ENCODE measurements around the gene CTXN1.

DNA sequence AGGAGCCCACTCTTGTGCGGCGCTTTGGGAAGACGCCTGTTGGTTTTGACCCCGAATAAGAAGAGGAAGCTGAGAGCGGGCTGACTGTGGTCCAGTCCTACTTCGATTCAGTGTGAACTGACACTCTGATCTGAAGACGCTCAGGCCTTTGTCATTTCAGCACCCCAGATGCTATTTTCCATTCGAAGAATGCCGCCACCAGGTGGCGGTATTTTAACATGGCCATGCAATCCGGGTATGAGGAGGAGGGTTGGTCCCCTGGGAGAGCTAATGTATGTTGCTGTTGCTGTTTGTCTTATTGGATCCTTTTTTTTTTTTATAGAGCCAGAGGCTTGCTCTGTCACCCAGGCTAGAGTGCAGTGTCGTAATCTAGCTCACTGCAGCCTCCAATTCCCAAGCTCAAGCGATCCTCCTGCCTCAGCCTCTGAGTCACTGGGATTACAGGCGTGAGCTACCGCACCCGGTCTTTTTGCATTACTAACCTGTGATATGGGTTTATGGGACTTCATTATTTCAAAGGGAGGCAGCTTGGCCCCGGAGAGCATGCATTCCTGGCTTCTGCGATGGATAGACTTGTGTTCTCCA, 18.3 kb upstream of the CTXN1 start:
- TF ChIP-seq, protein P1, sequence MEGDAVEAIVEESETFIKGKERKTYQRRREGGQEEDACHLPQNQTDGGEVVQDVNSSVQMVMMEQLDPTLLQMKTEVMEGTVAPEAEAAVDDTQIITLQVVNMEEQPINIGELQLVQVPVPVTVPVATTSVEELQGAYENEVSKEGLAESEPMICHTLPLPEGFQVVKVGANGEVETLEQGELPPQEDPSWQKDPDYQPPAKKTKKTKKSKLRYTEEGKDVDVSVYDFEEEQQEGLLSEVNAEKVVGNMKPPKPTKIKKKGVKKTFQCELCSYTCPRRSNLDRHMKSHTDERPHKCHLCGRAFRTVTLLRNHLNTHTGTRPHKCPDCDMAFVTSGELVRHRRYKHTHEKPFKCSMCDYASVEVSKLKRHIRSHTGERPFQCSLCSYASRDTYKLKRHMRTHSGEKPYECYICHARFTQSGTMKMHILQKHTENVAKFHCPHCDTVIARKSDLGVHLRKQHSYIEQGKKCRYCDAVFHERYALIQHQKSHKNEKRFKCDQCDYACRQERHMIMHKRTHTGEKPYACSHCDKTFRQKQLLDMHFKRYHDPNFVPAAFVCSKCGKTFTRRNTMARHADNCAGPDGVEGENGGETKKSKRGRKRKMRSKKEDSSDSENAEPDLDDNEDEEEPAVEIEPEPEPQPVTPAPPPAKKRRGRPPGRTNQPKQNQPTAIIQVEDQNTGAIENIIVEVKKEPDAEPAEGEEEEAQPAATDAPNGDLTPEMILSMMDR (conservative IDR thresholded peaks at IDR 0.05; ENCODE audit: low read depth, low read length), result peak; percentile 91
- TF ChIP-seq EZH2 (IDR thresholded peaks at IDR 0.05; ENCODE audit: borderline replicate concordance, low read depth, low read length, poor library complexity, severe bottlenecking), result no peak
